ENCODE results near the gene CDPF1.

The CDPF1 gene

GRCh38 chr22:46290121-46290842 lies 40.2 kb upstream of the CDPF1 start:
- DNase-seq, result no peak
- no peak for TF ChIP-seq CTCF (IDR thresholded peaks at IDR 0.05; ENCODE audit: low read depth, low read length)
- no peak overlapping the region for H3K4me3 ChIP-seq (ENCODE audit: low read depth, low read length)
- H3K36me3 ChIP-seq, result peaks cover 12% of the 10 kb centered on the region
- no peaks in the 10 kb centered on the region for H3K27me3 ChIP-seq
- H3K4me1 ChIP-seq, result no peaks in the 10 kb centered on the region
- no peaks in the 10 kb centered on the region for H3K9me3 ChIP-seq

- no peak for DNase-seq
- no peak overlapping the region for H3K4me3 ChIP-seq (ENCODE audit: low read depth, low read length)
- no peaks in the 10 kb centered on the region for H3K9me3 ChIP-seq
- no peaks in the 10 kb centered on the region for H3K4me1 ChIP-seq
- H3K27me3 ChIP-seq, result no peaks in the 10 kb centered on the region
- TF ChIP-seq CTCF (IDR thresholded peaks at IDR 0.05; ENCODE audit: low read depth, low read length), result no peak
- peaks cover 14% of the 10 kb centered on the region for H3K36me3 ChIP-seq
Observed at GRCh38 chr22:46289244-46289891, 39.3 kb upstream of the CDPF1 start.

- no peak overlapping the region for H3K4me3 ChIP-seq (ENCODE audit: low read depth, low read length)
- H3K27me3 ChIP-seq, result no peaks in the 10 kb centered on the region
- no peaks in the 10 kb centered on the region for H3K4me1 ChIP-seq
Observed at GRCh38 chr22:46288846-46289243, 38.8 kb upstream of the CDPF1 start.

GRCh38 chr22:46287873-46288751 lies 38.0 kb upstream of the CDPF1 start:
- Histone ChIP-seq H3K4me1 (no peaks in the 10 kb centered on the region), H3K9me3 (no peaks in the 10 kb centered on the region), H3K4me3 (ENCODE audit: low read depth, low read length) (no peak overlapping the region), H3K27me3 (no peaks in the 10 kb centered on the region), H3K36me3 (peaks cover 18% of the 10 kb centered on the region)
- TF ChIP-seq CTCF (IDR thresholded peaks at IDR 0.05; ENCODE audit: low read depth, low read length), result no peak
- DNase-seq, result no peak

More at GRCh38 chr22:46288846-46289243, 38.8 kb upstream of the CDPF1 start:
- TF ChIP-seq CTCF (IDR thresholded peaks at IDR 0.05; ENCODE audit: low read depth, low read length), result no peak
- no peak for DNase-seq
- no peaks in the 10 kb centered on the region for H3K9me3 ChIP-seq
- H3K36me3 ChIP-seq, result peaks cover 18% of the 10 kb centered on the region

GRCh38 chr22:46286941-46287872 lies 37.1 kb upstream of the CDPF1 start:
- no peak for DNase-seq
- no peak for TF ChIP-seq CTCF (IDR thresholded peaks at IDR 0.05; ENCODE audit: low read depth, low read length)
- H3K9me3 ChIP-seq, result no peaks in the 10 kb centered on the region
- H3K36me3 ChIP-seq, result peaks cover 15% of the 10 kb centered on the region
- no peak overlapping the region for H3K4me3 ChIP-seq (ENCODE audit: low read depth, low read length)
- H3K4me1 ChIP-seq, result no peaks in the 10 kb centered on the region
- H3K27me3 ChIP-seq, result no peaks in the 10 kb centered on the region

Measured in BE2C (cell line).